ENCODE data around the gene BST1.

BST1 gene

GRCh38 chr4:15765910-15766697 lies 63.2 kb downstream of the BST1 start:
- Histone ChIP-seq H2BK5ac (ENCODE audit: low read depth, low read length, poor library complexity, severe bottlenecking) (no peak overlapping the region), H3K18ac (ENCODE audit: low read depth in 1 of 2, low read length in 2 of 2) (no peak overlapping the region), H3K9ac (ENCODE audit: low read length) (no peak overlapping the region), H3K4ac (ENCODE audit: low read depth in 1 of 2, low read length in 2 of 2) (no peak overlapping the region), H2AK5ac (ENCODE audit: low read length, severe bottlenecking) (no peak overlapping the region), H2BK120ac (ENCODE audit: low read depth, low read length) (no peak overlapping the region), H3K36me3 (ENCODE audit: control insufficient read depth in 1 of 2, insufficient read depth in 2 of 2, low read depth in 1 of 2, low read length in 2 of 2) (no peaks in the 10 kb centered on the region), H3K27ac (ENCODE audit: low read length, poor library complexity, severe bottlenecking) (no peak overlapping the region), H3K4me3 (ENCODE audit: insufficient read depth in 1 of 2, low read depth in 1 of 2, low read length in 2 of 2) (no peak overlapping the region), H4K8ac (ENCODE audit: low read length) (no peak overlapping the region), H3K23ac (ENCODE audit: low read length in 2 of 2) (no peak overlapping the region), H4K91ac (ENCODE audit: low read length) (no peak overlapping the region), H3K4me2 (ENCODE audit: low read length, poor library complexity, severe bottlenecking) (no peak overlapping the region), H3K4me1 (ENCODE audit: control insufficient read depth, insufficient read depth, low read depth, low read length) (no peaks in the 10 kb centered on the region), H3K14ac (ENCODE audit: low read length in 2 of 2) (no peak overlapping the region), H2BK15ac (ENCODE audit: low read depth, poor library complexity, severe bottlenecking) (no peak overlapping the region), H3K27me3 (ENCODE audit: control insufficient read depth in 1 of 2, insufficient read depth in 1 of 2, low read length in 2 of 2) (no peaks in the 10 kb centered on the region), H2AFZ (ENCODE audit: low read depth, low read length) (no peak overlapping the region), H3K9me3 (ENCODE audit: control insufficient read depth, low read length) (no peaks in the 10 kb centered on the region), H3K79me1 (replicated peaks; ENCODE audit: low read length, poor library complexity, severe bottlenecking) (no peaks in the 10 kb centered on the region), H2BK12ac (ENCODE audit: low read length in 2 of 2) (no peak overlapping the region)
- 87% methylated on average over 6 of the region's 6 CpGs for WGBS
- DNase-seq, result no peak

GRCh38 chr4:15766821-15767220 lies 64.0 kb downstream of the BST1 start:
- H3K23ac ChIP-seq (ENCODE audit: low read length in 2 of 2), result no peak overlapping the region
- no peaks in the 10 kb centered on the region for H3K4me1 ChIP-seq (ENCODE audit: control insufficient read depth, insufficient read depth, low read depth, low read length)
- H3K9ac ChIP-seq (ENCODE audit: low read length), result no peak overlapping the region
- no peak overlapping the region for H2BK120ac ChIP-seq (ENCODE audit: low read depth, low read length)
- H2AFZ ChIP-seq (ENCODE audit: low read depth, low read length), result no peak overlapping the region
- H3K27me3 ChIP-seq (ENCODE audit: control insufficient read depth in 1 of 2, insufficient read depth in 1 of 2, low read length in 2 of 2), result no peaks in the 10 kb centered on the region
- no peak overlapping the region for H4K8ac ChIP-seq (ENCODE audit: low read length)
- H3K14ac ChIP-seq (ENCODE audit: low read length in 2 of 2), result no peak overlapping the region
- no peak overlapping the region for H3K18ac ChIP-seq (ENCODE audit: low read depth in 1 of 2, low read length in 2 of 2)
- no peaks in the 10 kb centered on the region for H3K36me3 ChIP-seq (ENCODE audit: control insufficient read depth in 1 of 2, insufficient read depth in 2 of 2, low read depth in 1 of 2, low read length in 2 of 2)
- H4K91ac ChIP-seq (ENCODE audit: low read length), result no peak overlapping the region
- DNase-seq, result no peak
- H3K4me3 ChIP-seq (ENCODE audit: insufficient read depth in 1 of 2, low read depth in 1 of 2, low read length in 2 of 2), result no peak overlapping the region
- no peak overlapping the region for H2BK15ac ChIP-seq (ENCODE audit: low read depth, poor library complexity, severe bottlenecking)
- WGBS, result 92% methylated on average over 8 of the region's 8 CpGs
- no peaks in the 10 kb centered on the region for H3K79me1 ChIP-seq (replicated peaks; ENCODE audit: low read length, poor library complexity, severe bottlenecking)
- no peak overlapping the region for H2AK5ac ChIP-seq (ENCODE audit: low read length, severe bottlenecking)
- no peak overlapping the region for H3K4ac ChIP-seq (ENCODE audit: low read depth in 1 of 2, low read length in 2 of 2)
- no peak overlapping the region for H2BK12ac ChIP-seq (ENCODE audit: low read length in 2 of 2)
- no peaks in the 10 kb centered on the region for H3K9me3 ChIP-seq (ENCODE audit: control insufficient read depth, low read length)
- no peak overlapping the region for H3K4me2 ChIP-seq (ENCODE audit: low read length, poor library complexity, severe bottlenecking)
- H2BK5ac ChIP-seq (ENCODE audit: low read depth, low read length, poor library complexity, severe bottlenecking), result no peak overlapping the region
- no peak overlapping the region for H3K27ac ChIP-seq (ENCODE audit: low read length, poor library complexity, severe bottlenecking)

GRCh38 chr4:15769202-15769601 lies 66.3 kb downstream of the BST1 start:
- Histone ChIP-seq H3K18ac (ENCODE audit: low read depth in 1 of 2, low read length in 2 of 2) (no peak overlapping the region), H2BK15ac (ENCODE audit: low read depth, poor library complexity, severe bottlenecking) (no peak overlapping the region), H3K14ac (ENCODE audit: low read length in 2 of 2) (no peak overlapping the region), H2BK12ac (ENCODE audit: low read length in 2 of 2) (no peak overlapping the region), H3K27me3 (ENCODE audit: control insufficient read depth in 1 of 2, insufficient read depth in 1 of 2, low read length in 2 of 2) (peaks cover 19 to 20% of the 10 kb centered on the region in 2 experiments), H3K27ac (ENCODE audit: low read length, poor library complexity, severe bottlenecking) (no peak overlapping the region), H2BK120ac (ENCODE audit: low read depth, low read length) (no peak overlapping the region), H2AK5ac (ENCODE audit: low read length, severe bottlenecking) (no peak overlapping the region), H4K8ac (ENCODE audit: low read length) (no peak overlapping the region), H2BK5ac (ENCODE audit: low read depth, low read length, poor library complexity, severe bottlenecking) (no peak overlapping the region), H3K36me3 (ENCODE audit: control insufficient read depth in 1 of 2, insufficient read depth in 2 of 2, low read depth in 1 of 2, low read length in 2 of 2) (no peaks in the 10 kb centered on the region), H3K79me1 (replicated peaks; ENCODE audit: low read length, poor library complexity, severe bottlenecking) (no peaks in the 10 kb centered on the region), H3K23ac (ENCODE audit: low read length in 2 of 2) (no peak overlapping the region), H3K9me3 (ENCODE audit: control insufficient read depth, low read length) (no peaks in the 10 kb centered on the region), H4K91ac (ENCODE audit: low read length) (no peak overlapping the region), H3K4me1 (ENCODE audit: control insufficient read depth, insufficient read depth, low read depth, low read length) (no peaks in the 10 kb centered on the region), H2AFZ (ENCODE audit: low read depth, low read length) (no peak overlapping the region), H3K9ac (ENCODE audit: low read length) (no peak overlapping the region), H3K4me2 (ENCODE audit: low read length, poor library complexity, severe bottlenecking) (no peak overlapping the region), H3K4ac (ENCODE audit: low read depth in 1 of 2, low read length in 2 of 2) (no peak overlapping the region), H3K4me3 (ENCODE audit: insufficient read depth in 1 of 2, low read depth in 1 of 2, low read length in 2 of 2) (no peak overlapping the region)
- WGBS, result 82% methylated on average over 2 of the region's 2 CpGs
- DNase-seq, result no peak

GRCh38 chr4:15771216-15772058 lies 68.6 kb downstream of the BST1 start:
- no peak for DNase-seq
- H3K23ac ChIP-seq (ENCODE audit: low read length in 2 of 2), result no peak overlapping the region
- no peak overlapping the region for H2AK5ac ChIP-seq (ENCODE audit: low read length, severe bottlenecking)
- no peaks in the 10 kb centered on the region for H3K9me3 ChIP-seq (ENCODE audit: control insufficient read depth, low read length)
- peaks cover 32% of the 10 kb centered on the region in 2 experiments for H3K27me3 ChIP-seq (ENCODE audit: control insufficient read depth in 1 of 2, insufficient read depth in 1 of 2, low read length in 2 of 2)
- no peak overlapping the region for H3K14ac ChIP-seq (ENCODE audit: low read length in 2 of 2)
- H3K4me2 ChIP-seq (ENCODE audit: low read length, poor library complexity, severe bottlenecking), result no peak overlapping the region
- H3K9ac ChIP-seq (ENCODE audit: low read length), result no peak overlapping the region
- no peak overlapping the region for H3K4ac ChIP-seq (ENCODE audit: low read depth in 1 of 2, low read length in 2 of 2)
- H3K36me3 ChIP-seq (ENCODE audit: control insufficient read depth in 1 of 2, insufficient read depth in 2 of 2, low read depth in 1 of 2, low read length in 2 of 2), result no peaks in the 10 kb centered on the region
- H2BK5ac ChIP-seq (ENCODE audit: low read depth, low read length, poor library complexity, severe bottlenecking), result no peak overlapping the region
- no peaks in the 10 kb centered on the region for H3K4me1 ChIP-seq (ENCODE audit: control insufficient read depth, insufficient read depth, low read depth, low read length)
- no peak overlapping the region for H3K18ac ChIP-seq (ENCODE audit: low read depth in 1 of 2, low read length in 2 of 2)
- H4K8ac ChIP-seq (ENCODE audit: low read length), result no peak overlapping the region
- 100% methylated on average over 1 of the region's 3 CpGs for WGBS
- H4K91ac ChIP-seq (ENCODE audit: low read length), result no peak overlapping the region
- no peak overlapping the region for H3K27ac ChIP-seq (ENCODE audit: low read length, poor library complexity, severe bottlenecking)
- H3K4me3 ChIP-seq (ENCODE audit: insufficient read depth in 1 of 2, low read depth in 1 of 2, low read length in 2 of 2), result no peak overlapping the region
- H2AFZ ChIP-seq (ENCODE audit: low read depth, low read length), result no peak overlapping the region
- H2BK120ac ChIP-seq (ENCODE audit: low read depth, low read length), result no peak overlapping the region
- no peak overlapping the region for H2BK12ac ChIP-seq (ENCODE audit: low read length in 2 of 2)
- no peak overlapping the region for H2BK15ac ChIP-seq (ENCODE audit: low read depth, poor library complexity, severe bottlenecking)
- H3K79me1 ChIP-seq (replicated peaks; ENCODE audit: low read length, poor library complexity, severe bottlenecking), result no peaks in the 10 kb centered on the region

All from mesenchymal stem cell (in vitro differentiated cells and primary cell).